ENCODE measurements around the gene MAPKAP1.
A peak's percentile ranks its signal among the peaks of the same experiment; 100 is the strongest.
"Not testable (repeated sequence)": the region's sequence is repeated elsewhere in the genome, so short reads cannot be mapped to it uniquely, and the experiment has no call there.

The MAPKAP1 gene

GRCh38 chr9:125413579-125413978 is 293.4 kb downstream of the MAPKAP1 start:
- no peak for DNase-seq (ENCODE audit: low read depth in 2 of 2)

- DNase-seq (ENCODE audit: low read depth in 2 of 2), result no peak
Measured at GRCh38 chr9:125412166-125412565, 294.8 kb downstream of the MAPKAP1 start.

- DNase-seq (ENCODE audit: low read depth in 2 of 2), result no peak
Measured at GRCh38 chr9:125411171-125411756, 295.7 kb downstream of the MAPKAP1 start.

DNA sequence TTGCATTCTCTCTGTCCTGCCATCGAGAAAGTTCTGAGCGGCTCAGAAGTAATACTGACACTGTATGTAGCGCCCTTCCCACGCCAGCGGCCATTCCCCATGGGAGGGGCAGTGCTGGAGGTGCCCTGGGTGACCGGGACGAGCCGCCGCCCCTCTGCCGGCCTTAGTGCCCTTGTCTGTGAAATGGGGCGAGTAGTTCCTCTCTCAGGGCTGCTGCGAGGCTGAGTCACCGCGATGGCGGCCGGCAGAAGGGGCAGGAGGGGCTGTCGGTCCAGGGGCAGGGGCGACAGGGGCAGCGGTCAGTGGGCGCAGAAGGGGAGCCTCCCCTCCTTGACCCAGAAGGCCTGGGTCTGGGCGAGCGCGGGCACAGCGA is 296.5 kb downstream of the MAPKAP1 start:
- no peak for DNase-seq (ENCODE audit: low read depth in 2 of 2)

- DNase-seq (ENCODE audit: low read depth in 2 of 2), result no peak
Measured at GRCh38 chr9:125409637-125410521, 297.1 kb downstream of the MAPKAP1 start.

GRCh38 chr9:125409217-125409636 is 297.8 kb downstream of the MAPKAP1 start:
- no peak for DNase-seq (ENCODE audit: low read depth in 2 of 2)

GRCh38 chr9:125407974-125408900 is 298.8 kb downstream of the MAPKAP1 start:
- peak; percentile 61 to 63 for DNase-seq (ENCODE audit: low read depth in 2 of 2)

GRCh38 chr9:125407432-125407973 is 299.5 kb downstream of the MAPKAP1 start:
- no peak for DNase-seq (ENCODE audit: low read depth in 2 of 2)

GRCh38 chr9:125406810-125407087 is 300.3 kb downstream of the MAPKAP1 start:
- DNase-seq (ENCODE audit: low read depth in 2 of 2), result no peak

GRCh38 chr9:125405938-125406809 is 300.8 kb downstream of the MAPKAP1 start:
- DNase-seq (ENCODE audit: low read depth in 2 of 2), result no peak

- no peak for DNase-seq (ENCODE audit: low read depth in 2 of 2)
Measured at GRCh38 chr9:125404733-125405132, 302.3 kb downstream of the MAPKAP1 start.

GRCh38 chr9:125400725-125401716 is 306.0 kb downstream of the MAPKAP1 start:
- no peak for DNase-seq (ENCODE audit: low read depth in 2 of 2)

GRCh38 chr9:125400232-125400631 is 306.8 kb downstream of the MAPKAP1 start:
- DNase-seq (ENCODE audit: low read depth in 2 of 2), result not testable (repeated sequence)

GRCh38 chr9:125399666-125400065 is 307.3 kb downstream of the MAPKAP1 start:
- no peak for DNase-seq (ENCODE audit: low read depth in 2 of 2)

DNA sequence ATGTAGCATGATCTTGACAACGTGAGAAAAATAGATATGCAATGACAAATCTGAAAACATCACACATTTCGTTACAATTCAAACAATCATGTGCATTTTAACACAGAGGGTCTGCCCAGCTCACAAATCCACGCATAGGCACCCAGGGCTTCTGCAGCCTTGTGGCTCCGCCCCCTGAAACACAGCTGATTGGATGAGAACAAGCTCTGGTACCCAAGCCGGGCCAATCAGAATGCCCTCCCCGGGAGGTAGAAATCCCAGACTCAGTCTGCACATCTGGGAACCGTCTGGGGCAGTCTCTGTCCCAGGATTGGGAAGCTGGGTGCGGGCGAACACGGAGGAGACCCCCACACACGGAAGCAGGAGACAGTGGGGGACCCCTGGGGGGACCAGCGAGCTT is 307.8 kb downstream of the MAPKAP1 start:
- DNase-seq (ENCODE audit: low read depth in 2 of 2), result no peak

GRCh38 chr9:125398243-125398642 is 308.8 kb downstream of the MAPKAP1 start:
- DNase-seq (ENCODE audit: low read depth in 2 of 2), result no peak

DNA sequence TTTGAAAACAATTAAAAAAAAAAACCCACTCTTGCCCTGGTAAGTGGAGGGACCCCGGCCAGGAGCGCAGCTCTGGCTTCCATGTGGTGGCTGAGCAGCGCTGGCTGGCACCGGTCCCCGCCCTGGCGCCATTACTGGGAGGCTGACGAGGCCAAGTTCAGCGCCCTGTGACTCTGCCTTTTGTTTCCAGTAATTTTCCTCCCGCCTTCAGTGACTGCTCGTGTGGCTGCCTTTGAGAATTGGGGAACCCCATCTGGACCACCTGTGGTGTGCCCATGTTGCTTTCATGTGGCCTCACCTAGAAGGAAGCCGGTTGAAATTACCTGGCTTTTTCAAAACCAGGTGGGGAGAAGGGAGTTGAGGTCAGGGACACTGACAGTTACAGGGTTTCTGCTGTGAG is 309.3 kb downstream of the MAPKAP1 start:
- DNase-seq (ENCODE audit: low read depth in 2 of 2), result no peak

DNA sequence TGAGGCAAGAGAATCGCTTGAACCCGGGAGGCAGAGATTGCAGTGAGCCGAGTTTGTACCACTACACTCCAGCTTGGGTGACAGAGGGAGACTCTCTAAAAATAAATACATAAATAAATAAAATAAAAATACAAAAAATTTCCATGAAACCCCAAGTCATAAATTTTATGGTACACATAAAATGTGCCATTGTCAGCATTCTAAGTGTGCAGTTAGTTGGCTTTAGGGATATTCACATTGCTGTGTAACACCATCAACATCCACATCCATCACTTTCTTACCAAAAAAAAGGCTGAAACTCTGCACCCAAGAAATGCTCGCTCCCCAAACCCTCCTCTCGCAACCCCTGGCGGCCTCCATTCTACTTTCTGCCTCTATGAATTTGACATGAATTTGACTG is 310.2 kb downstream of the MAPKAP1 start:
- no peak for DNase-seq (ENCODE audit: low read depth in 2 of 2)

GRCh38 chr9:125393426-125393825 is 313.6 kb downstream of the MAPKAP1 start:
- no peak for DNase-seq (ENCODE audit: low read depth in 2 of 2)

GRCh38 chr9:125391704-125392103 is 315.3 kb downstream of the MAPKAP1 start:
- DNase-seq (ENCODE audit: low read depth in 2 of 2), result no peak

All from stimulated activated CD8-positive, alpha-beta memory T cell treated with anti-CD3 and anti-CD28 coated beads, Interleukin-2, amount 100 ng/mL, for 1 hour (primary cell).